HL-60 (cell line): ENCODE data around the gene SEC14L1.

ENCODE experiments used
- DNase-seq, 2 experiments: peaks; one replicate each; pipeline ENCODE4 v3.0.0-alpha.2; 2010 to 2020; ENCODE audit warnings: low read depth in 1 of 2, low spot score in 1 of 2
- H3K27ac ChIP-seq: fragments of 250-450 bp; sonication (Bioruptor Pico); replicated peaks from 2 replicates; pipeline ENCODE4 v1.5.1; 2020; ENCODE audit warnings: mild to moderate bottlenecking, moderate library complexity
- H3K27me3 ChIP-seq: fragments of 250-450 bp; sonication (Bioruptor Pico); 2 replicates; pipeline ENCODE4 v1.5.1; 2021; ENCODE audit warnings: mild to moderate bottlenecking, moderate library complexity; ENCODE audit not compliant: insufficient read depth, poor library complexity, severe bottlenecking
- H3K4me3 ChIP-seq: replicated peaks from 2 replicates; pipeline ENCODE4 v1.5.1; 2011; ENCODE audit warnings: mild to moderate bottlenecking, control low read depth, low read length; ENCODE audit not compliant: insufficient read depth
- CTCF ChIP-seq: IDR thresholded peaks from one replicate; pipeline ENCODE4 v1.5.1; 2011; ENCODE audit warnings: low read length, control low read depth, inconsistent platforms; ENCODE audit not compliant: insufficient read depth
- GABPA ChIP-seq: IDR thresholded peaks from 2 replicates; pipeline ENCODE4 v1.6.1; 2012; ENCODE audit warnings: low read depth
- POLR2AphosphoS5 ChIP-seq: IDR thresholded peaks from 2 replicates; pipeline ENCODE4 v1.6.1; 2012; ENCODE audit warnings: low read depth
- REST ChIP-seq: IDR thresholded peaks from 2 replicates; pipeline ENCODE4 v1.6.1; 2012; ENCODE audit warnings: low read depth; ENCODE audit not compliant: insufficient replicate concordance
- SPI1 ChIP-seq: IDR thresholded peaks from 2 replicates; pipeline ENCODE4 v1.6.1; 2012; ENCODE audit warnings: low read depth, mild to moderate bottlenecking, borderline replicate concordance

Gene SEC14L1

GRCh38 chr17:77231076-77231871, 90.5 kb downstream of the SEC14L1 start:
- no peak for DNase-seq
- Histone ChIP-seq H3K27me3 (no peaks in the 10 kb centered on the region), H3K27ac (no peak overlapping the region), H3K4me3 (no peak overlapping the region)
- no peak for TF ChIP-seq GABPA
- no peak for TF ChIP-seq POLR2AphosphoS5
- TF ChIP-seq CTCF: no peak
- no peak for TF ChIP-seq SPI1
- no peak for TF ChIP-seq REST

- H3K27me3 ChIP-seq: no peaks in the 10 kb centered on the region
- no peak for DNase-seq
- TF ChIP-seq POLR2AphosphoS5: no peak
- no peak for TF ChIP-seq REST
- no peak for TF ChIP-seq SPI1
- no peak for TF ChIP-seq GABPA
- TF ChIP-seq CTCF: no peak
- no peak overlapping the region for H3K27ac ChIP-seq
- no peak overlapping the region for H3K4me3 ChIP-seq
Measured at GRCh38 chr17:77233127-77233526, 92.4 kb downstream of the SEC14L1 start.

- no peak for DNase-seq
- Histone ChIP-seq H3K27ac (no peak overlapping the region), H3K4me3 (no peak overlapping the region)
Measured at GRCh38 chr17:77233635-77234334, 93.0 kb downstream of the SEC14L1 start.

More at GRCh38 chr17:77233635-77234334, 93.0 kb downstream of the SEC14L1 start:
- no peak for TF ChIP-seq GABPA
- no peak for TF ChIP-seq REST
- TF ChIP-seq POLR2AphosphoS5: no peak
- no peak for TF ChIP-seq SPI1
- TF ChIP-seq CTCF: no peak
- no peaks in the 10 kb centered on the region for H3K27me3 ChIP-seq
